ENCODE data around the gene NOP9.

GRCh38 chr14:24255438-24255837, 44.2 kb upstream of the NOP9 start:
- TF ChIP-seq CTCF (IDR thresholded peaks at IDR 0.05), result no peak
- no peak for TF ChIP-seq POLR2AphosphoS5 (IDR thresholded peaks at IDR 0.05)
